Gastrocnemius medialis (tissue), 4 donors: ENCODE results near the gene SURF2. TPM values are rescaled to one million over a fixed set of nuclear protein-coding genes. Genes with fewer than 3 reads are reported as not detected.

ENCODE experiments used
- ATAC-seq, 2 donors: fragments of 150-250 bp; one replicate each; pipeline ENCODE4 v1.9.1; 2016
- DNase-seq, 2 donors: peaks; one replicate each; pipeline ENCODE4 v3.0.0-alpha.2; 2019
- H3K27ac ChIP-seq, 4 donors: fragments of 200-600 bp; sonication (generic); 1 replicate in 1 of 4; 2 replicates in 3 of 4; pipeline ENCODE4 v1.5.1; 2016 to 2018; ENCODE audit warnings: mild to moderate bottlenecking in 2 of 4, moderate library complexity in 1 of 4
- H3K27me3 ChIP-seq, 3 donors: fragments of 200-600 bp; sonication (generic) in 2 of 3; 1 replicate in 1 of 3; 2 replicates in 2 of 3; pipeline versions ENCODE4 v1.5.1 to v1.6.0; 2016 to 2019; ENCODE audit warnings: mild to moderate bottlenecking in 1 of 3, moderate library complexity in 1 of 3
- H3K36me3 ChIP-seq, 2 donors: fragments of 200-600 bp; sonication (generic) in 1 of 2; one replicate each; pipeline ENCODE4 v1.5.1; 2017 to 2018
- H3K4me1 ChIP-seq, 2 donors: fragments of 200-600 bp; sonication (generic) in 1 of 2; one replicate each; pipeline ENCODE4 v1.5.1; 2016 to 2017; ENCODE audit warnings: mild to moderate bottlenecking in 2 of 2
- H3K4me3 ChIP-seq, 4 donors: fragments of 200-600 bp; sonication (generic) in 3 of 4; 1 replicate in 1 of 4; 2 replicates in 3 of 4; pipeline ENCODE4 v1.5.1; 2016 to 2019; ENCODE audit warnings: mild to moderate bottlenecking in 2 of 4
- H3K9me3 ChIP-seq, 3 donors: fragments of 200-600 bp; sonication (generic) in 2 of 3; 1 replicate in 1 of 3; 2 replicates in 2 of 3; pipeline ENCODE4 v1.5.1; 2016 to 2019
- CTCF ChIP-seq, 5 experiments: fragments of 450-650 bp in 3 of 5; fragments of 200-600 bp in 2 of 5; sonication (generic) in 2 of 5; IDR thresholded peaks in 4 of 5; conservative IDR thresholded peaks in 1 of 5; 1 replicate in 4 of 5; 2 replicates in 1 of 5; pipeline ENCODE4 v1.5.1; 2016 to 2019; ENCODE audit warnings: antibody characterized with exemption in 5 of 5, mild to moderate bottlenecking in 3 of 5, moderate library complexity in 3 of 5
- POLR2A ChIP-seq, 2 donors: fragments of 450-650 bp; IDR thresholded peaks; one replicate each; pipeline ENCODE4 v1.6.1; 2017; ENCODE audit warnings: antibody characterized with exemption in 2 of 2, mild to moderate bottlenecking in 2 of 2, moderate library complexity in 2 of 2
- in situ Hi-C, 4 donors: fragments of 200-750 bp; cut with MboI; loops; one replicate each; pipeline versions ENCODE4 v1.15.0 to v1.8.0; 2017; ENCODE audit warnings: low sequenced_read_pairs in 4 of 4
- intact Hi-C: fragments of 100-400 bp; cut with DNase I; formaldehyde crosslinking; loops from one replicate; pipeline ENCODE4 v1.15.1; 2023; ENCODE audit warnings: low total_unique reads
- total RNA-seq, 4 donors: library from RNA; depleted of rRNA; stranded (reverse); fragments of >200 nt; gene quantifications; one replicate each; pipeline versions ENCODE4 v1.1.0 to v1.2.3, GENCODE V29; 2016

The SURF2 gene
- total RNA-seq, 4 donors from 2014 or later: 14.3 to 26.4 (median 24.8) TPM

- no peak for ATAC-seq
- Histone ChIP-seq H3K9me3 (no peaks in the 10 kb centered on the region), H3K36me3 (peaks cover 0 to 42% of the 10 kb centered on the region in 2 donors), H3K4me1 (peaks cover 24 to 28% of the 10 kb centered on the region in 2 donors), H3K27ac (peak overlapping the region in 1 of 4 donors; percentile 84), H3K27me3 (no peaks in the 10 kb centered on the region), H3K4me3 (peak overlapping the region in 1 of 4 donors; percentile 72)
- DNase-seq: peak in 1 of 2 donors; percentile 46
- TF ChIP-seq CTCF (IDR thresholded peaks at IDR 0.05 in 4 of 5, conservative IDR thresholded peaks at IDR 0.05 in 1 of 5) (no peak), POLR2A (IDR thresholded peaks at IDR 0.05) (no peak)
- intact Hi-C loops: no loop called here
- in situ Hi-C loops: no loop called here
Measured at GRCh38 chr9:133354766-133355165, 1.6 kb upstream of the SURF2 start.

GRCh38 chr9:133355881-133356357 is 431 bp upstream of the SURF2 start:
- Histone ChIP-seq H3K27ac (peak overlapping the region; percentile 66 to 87 (median 82)), H3K4me3 (peak overlapping the region; percentile 72 to 88 (median 76)), H3K4me1 (peaks cover 22 to 28% of the 10 kb centered on the region in 2 donors), H3K9me3 (no peaks in the 10 kb centered on the region), H3K36me3 (peaks cover 0 to 42% of the 10 kb centered on the region in 2 donors), H3K27me3 (no peaks in the 10 kb centered on the region)
- in situ Hi-C loops (no loop called here), intact Hi-C loops (loop anchor here (1.0 to 2.0 kb wide), 2 partner anchors 8 to 21 kb away; partner anchors contain the start of genes MED22, RPL7A, STKLD1 and SURF4)
- ATAC-seq (peak; percentile 44 to 54), DNase-seq (no peak)
- TF ChIP-seq POLR2A (IDR thresholded peaks at IDR 0.05) (no peak), CTCF (IDR thresholded peaks at IDR 0.05 in 4 of 5, conservative IDR thresholded peaks at IDR 0.05 in 1 of 5) (peak in 1 of 5 experiments; percentile 22)

- H3K4me3 ChIP-seq: peak overlapping the region in 2 of 4 donors; percentile 74 to 88
Measured at GRCh38 chr9:133357656-133358055, 1.3 kb downstream of the SURF2 start.

GRCh38 chr9:133359399-133360175 is 3.2 kb downstream of the SURF2 start:
- ATAC-seq (no peak), DNase-seq (no peak)
- Histone ChIP-seq H3K9me3 (no peaks in the 10 kb centered on the region), H3K36me3 (peaks cover 0 to 51% of the 10 kb centered on the region in 2 donors), H3K4me1 (peaks cover 18 to 25% of the 10 kb centered on the region in 2 donors), H3K4me3 (no peak overlapping the region), H3K27me3 (no peaks in the 10 kb centered on the region), H3K27ac (no peak overlapping the region)
- intact Hi-C loops: no loop called here
- in situ Hi-C loops: no loop called here
- TF ChIP-seq CTCF (IDR thresholded peaks at IDR 0.05 in 4 of 5, conservative IDR thresholded peaks at IDR 0.05 in 1 of 5) (peak in 2 of 5 experiments; percentile 11 to 13), POLR2A (IDR thresholded peaks at IDR 0.05) (no peak)

More at GRCh38 chr9:133357656-133358055, 1.3 kb downstream of the SURF2 start:
- H3K9me3 ChIP-seq: no peaks in the 10 kb centered on the region
- no peak overlapping the region for H3K27ac ChIP-seq
- H3K4me1 ChIP-seq: peaks cover 18 to 28% of the 10 kb centered on the region in 2 donors
- TF ChIP-seq CTCF (IDR thresholded peaks at IDR 0.05 in 4 of 5, conservative IDR thresholded peaks at IDR 0.05 in 1 of 5) (no peak), POLR2A (IDR thresholded peaks at IDR 0.05) (no peak)
- H3K36me3 ChIP-seq: peaks cover 0 to 42% of the 10 kb centered on the region in 2 donors
- in situ Hi-C loops (no loop called here), intact Hi-C loops (loop anchor here (2.0 kb wide), 1 partner anchor 19 kb away; the partner anchor contains the start of genes STKLD1 and SURF4)
- H3K27me3 ChIP-seq: no peaks in the 10 kb centered on the region
- DNase-seq (no peak), ATAC-seq (no peak)
